ENCODE measurements around the gene EIF4B.
A peak's percentile ranks its signal among the peaks of the same experiment; 100 is the strongest.

DNA sequence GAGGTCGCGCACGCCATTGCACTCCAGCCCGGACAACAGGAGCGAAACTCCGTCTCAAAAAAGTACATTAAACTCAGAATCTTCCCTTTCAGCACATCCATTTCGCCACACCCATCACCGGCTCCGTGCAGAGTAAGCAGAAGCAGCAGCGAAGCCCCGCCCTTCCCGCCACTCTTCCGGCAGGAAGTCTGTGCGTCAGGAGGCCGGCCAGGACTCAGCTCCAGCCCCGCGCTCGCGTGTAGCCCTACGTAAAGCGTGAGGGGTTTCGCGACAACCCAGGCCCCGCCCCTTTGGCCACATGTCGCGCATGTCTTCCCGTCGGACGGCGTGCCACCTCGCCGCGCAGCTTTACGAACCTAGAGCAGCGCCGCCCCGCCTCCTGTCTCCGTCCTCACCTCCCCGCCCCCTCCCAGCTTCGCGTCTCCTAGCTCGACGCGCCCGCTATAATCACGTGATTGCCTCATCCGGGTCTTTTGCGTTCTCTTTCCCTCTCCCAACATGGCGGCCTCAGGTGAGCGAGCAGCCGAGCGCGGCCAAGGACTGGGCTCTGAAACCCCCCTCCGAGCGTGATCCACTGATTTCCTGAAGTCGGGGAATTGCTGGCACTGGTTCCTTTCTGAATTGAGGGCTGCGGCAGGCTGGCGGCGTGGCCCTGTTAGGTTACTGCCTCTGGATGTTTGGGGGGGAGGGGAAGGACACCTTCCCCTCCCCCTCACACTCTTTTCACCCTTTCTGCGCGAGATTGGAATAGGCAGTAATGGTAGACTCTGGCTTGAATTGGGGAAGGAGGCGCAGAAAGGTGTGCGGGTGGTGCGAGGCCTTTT, at the start of gene EIF4B:
- peak in 2 of 5 experiments; percentile 33 to 42 for TF ChIP-seq CTCF (IDR thresholded peaks at IDR 0.05 in 4 of 5, conservative IDR thresholded peaks at IDR 0.05 in 1 of 5)
- peak; percentile 87 to 88 for TF ChIP-seq POLR2A (IDR thresholded peaks at IDR 0.05)

Measured in gastrocnemius medialis (tissue), 4 donors.